SJSA1 (cell line): ENCODE results near the gene STPG4. TPM values are rescaled to one million over a fixed set of nuclear protein-coding genes. Genes with fewer than 3 reads are reported as not detected.

ENCODE experiments used
- DNase-seq, 2 experiments: peaks; one replicate each; pipeline ENCODE4 v3.0.0-alpha.2; 2015 to 2020; ENCODE audit warnings: low spot score in 2 of 2, low read depth in 1 of 2
- H3K27ac ChIP-seq: fragments of 250-450 bp; sonication (Bioruptor Pico); 2 replicates; pipeline ENCODE4 v1.5.1; 2020; ENCODE audit warnings: mild to moderate bottlenecking, moderate library complexity
- H3K27me3 ChIP-seq: fragments of 250-450 bp; sonication (Bioruptor Pico); replicated peaks from 2 replicates; pipeline ENCODE4 v1.5.1; 2020; ENCODE audit warnings: mild to moderate bottlenecking, moderate library complexity
- H3K36me3 ChIP-seq: fragments of 250-450 bp; sonication (Bioruptor Pico); 2 replicates; pipeline ENCODE4 v1.5.1; 2020; ENCODE audit warnings: mild to moderate bottlenecking
- H3K4me1 ChIP-seq: fragments of 250-450 bp; sonication (Bioruptor Pico); replicated peaks from 2 replicates; pipeline ENCODE4 v1.6.1; 2021; ENCODE audit warnings: mild to moderate bottlenecking
- H3K4me3 ChIP-seq: fragments of 250-450 bp; sonication (Bioruptor Pico); 2 replicates; pipeline ENCODE4 v1.5.1; 2020; ENCODE audit warnings: mild to moderate bottlenecking
- H3K9me3 ChIP-seq: fragments of 250-450 bp; sonication (Bioruptor Pico); replicated peaks from 2 replicates; pipeline ENCODE4 v1.5.1; 2020; ENCODE audit warnings: mild to moderate bottlenecking
- total RNA-seq: library from RNA; depleted of rRNA; stranded (reverse); fragments of >200 nt; shearing (Covaris generic); gene quantifications from 2 replicates; pipeline ENCODE4 v1.2.3, GENCODE V29; 2014

STPG4 gene
- total RNA-seq, 1 experiment from 2014 or later = not detected

- H3K27ac ChIP-seq = no peak overlapping the region
- no peaks in the 10 kb centered on the region for H3K9me3 ChIP-seq
- H3K4me3 ChIP-seq = no peak overlapping the region
- no peaks in the 10 kb centered on the region for H3K36me3 ChIP-seq
- no peaks in the 10 kb centered on the region for H3K27me3 ChIP-seq
- DNase-seq = no peak
- H3K4me1 ChIP-seq = peaks cover 15% of the 10 kb centered on the region
Observed at GRCh38 chr2:47083886-47084687, 71.0 kb downstream of the STPG4 start.

GRCh38 chr2:47083485-47083884, 71.6 kb downstream of the STPG4 start:
- Histone ChIP-seq H3K27me3 (no peaks in the 10 kb centered on the region), H3K4me3 (no peak overlapping the region), H3K36me3 (no peaks in the 10 kb centered on the region), H3K9me3 (no peaks in the 10 kb centered on the region), H3K27ac (no peak overlapping the region), H3K4me1 (peaks cover 15% of the 10 kb centered on the region)
- DNase-seq = no peak

GRCh38 chr2:47083005-47083404, 72.1 kb downstream of the STPG4 start:
- Histone ChIP-seq H3K27me3 (no peaks in the 10 kb centered on the region), H3K27ac (no peak overlapping the region), H3K9me3 (no peaks in the 10 kb centered on the region), H3K4me1 (peaks cover 19% of the 10 kb centered on the region), H3K36me3 (no peaks in the 10 kb centered on the region), H3K4me3 (no peak overlapping the region)
- DNase-seq = no peak

GRCh38 chr2:47080888-47081301, 74.2 kb downstream of the STPG4 start:
- no peaks in the 10 kb centered on the region for H3K9me3 ChIP-seq
- no peaks in the 10 kb centered on the region for H3K27me3 ChIP-seq
- no peak for DNase-seq
- H3K4me1 ChIP-seq = peaks cover 40% of the 10 kb centered on the region
- no peak overlapping the region for H3K27ac ChIP-seq
- peaks cover 7% of the 10 kb centered on the region for H3K36me3 ChIP-seq
- H3K4me3 ChIP-seq = no peak overlapping the region

GRCh38 chr2:47079515-47080412, 75.3 kb downstream of the STPG4 start:
- Histone ChIP-seq H3K4me3 (no peak overlapping the region), H3K9me3 (no peaks in the 10 kb centered on the region), H3K4me1 (peaks cover 46% of the 10 kb centered on the region), H3K27ac (no peak overlapping the region), H3K36me3 (peaks cover 7% of the 10 kb centered on the region), H3K27me3 (no peaks in the 10 kb centered on the region)
- no peak for DNase-seq

GRCh38 chr2:47078541-47079482, 76.3 kb downstream of the STPG4 start:
- Histone ChIP-seq H3K4me1 (peaks cover 46% of the 10 kb centered on the region), H3K4me3 (no peak overlapping the region), H3K27me3 (no peaks in the 10 kb centered on the region), H3K36me3 (peaks cover 7% of the 10 kb centered on the region), H3K9me3 (no peaks in the 10 kb centered on the region), H3K27ac (peak overlapping the region; percentile 99)
- no peak for DNase-seq

- Histone ChIP-seq H3K27me3 (no peaks in the 10 kb centered on the region), H3K27ac (peak overlapping the region; percentile 99), H3K36me3 (peaks cover 10% of the 10 kb centered on the region), H3K9me3 (no peaks in the 10 kb centered on the region), H3K4me3 (no peak overlapping the region), H3K4me1 (peaks cover 48% of the 10 kb centered on the region)
- no peak for DNase-seq
Observed at GRCh38 chr2:47077442-47078117, 77.5 kb downstream of the STPG4 start.

- H3K4me1 ChIP-seq = peaks cover 56% of the 10 kb centered on the region
- no peaks in the 10 kb centered on the region for H3K9me3 ChIP-seq
- H3K27me3 ChIP-seq = no peaks in the 10 kb centered on the region
- peak; percentile 98 to 99 for DNase-seq
- no peak overlapping the region for H3K4me3 ChIP-seq
- peak overlapping the region; percentile 99 for H3K27ac ChIP-seq
- H3K36me3 ChIP-seq = peaks cover 18% of the 10 kb centered on the region
Observed at GRCh38 chr2:47076586-47077441, 78.3 kb downstream of the STPG4 start.

- H3K4me1 ChIP-seq = peaks cover 63% of the 10 kb centered on the region
- H3K4me3 ChIP-seq = no peak overlapping the region
- no peaks in the 10 kb centered on the region for H3K27me3 ChIP-seq
- peak overlapping the region; percentile 99 for H3K27ac ChIP-seq
- DNase-seq = no peak
- peaks cover 21% of the 10 kb centered on the region for H3K36me3 ChIP-seq
- H3K9me3 ChIP-seq = no peaks in the 10 kb centered on the region
Observed at GRCh38 chr2:47076126-47076506, 79.0 kb downstream of the STPG4 start.

GRCh38 chr2:47075361-47076125, 79.6 kb downstream of the STPG4 start:
- H3K36me3 ChIP-seq = peaks cover 21% of the 10 kb centered on the region
- DNase-seq = no peak
- H3K9me3 ChIP-seq = no peaks in the 10 kb centered on the region
- H3K4me3 ChIP-seq = no peak overlapping the region
- H3K4me1 ChIP-seq = peaks cover 69% of the 10 kb centered on the region
- H3K27me3 ChIP-seq = no peaks in the 10 kb centered on the region
- H3K27ac ChIP-seq = peak overlapping the region; percentile 99

GRCh38 chr2:47074691-47075090, 80.4 kb downstream of the STPG4 start:
- no peak for DNase-seq
- Histone ChIP-seq H3K27me3 (no peaks in the 10 kb centered on the region), H3K27ac (no peak overlapping the region), H3K4me1 (peaks cover 72% of the 10 kb centered on the region), H3K36me3 (peaks cover 21% of the 10 kb centered on the region), H3K4me3 (no peak overlapping the region), H3K9me3 (no peaks in the 10 kb centered on the region)

- Histone ChIP-seq H3K4me1 (peaks cover 75% of the 10 kb centered on the region), H3K4me3 (no peak overlapping the region), H3K27me3 (no peaks in the 10 kb centered on the region), H3K36me3 (peaks cover 23% of the 10 kb centered on the region), H3K9me3 (no peaks in the 10 kb centered on the region), H3K27ac (no peak overlapping the region)
- no peak for DNase-seq
Observed at GRCh38 chr2:47073641-47074040, 81.5 kb downstream of the STPG4 start.
